Measurements from ENCODE around the gene DOK3.

Gene DOK3

GRCh38 chr5:177494346-177495195 lies 15.1 kb downstream of the DOK3 start:
- DNase-seq (ENCODE audit: low spot score), result peak; percentile 62
- in situ Hi-C loops (cut with MboI; ENCODE audit: low pct_unique_long_range_greater_than_20kb, low sequenced_read_pairs, unreplicated experiment), result no loop called here

GRCh38 chr5:177493795-177494345 lies 15.8 kb downstream of the DOK3 start:
- DNase-seq (ENCODE audit: low spot score), result no peak
- TF ChIP-seq, protein P1, sequence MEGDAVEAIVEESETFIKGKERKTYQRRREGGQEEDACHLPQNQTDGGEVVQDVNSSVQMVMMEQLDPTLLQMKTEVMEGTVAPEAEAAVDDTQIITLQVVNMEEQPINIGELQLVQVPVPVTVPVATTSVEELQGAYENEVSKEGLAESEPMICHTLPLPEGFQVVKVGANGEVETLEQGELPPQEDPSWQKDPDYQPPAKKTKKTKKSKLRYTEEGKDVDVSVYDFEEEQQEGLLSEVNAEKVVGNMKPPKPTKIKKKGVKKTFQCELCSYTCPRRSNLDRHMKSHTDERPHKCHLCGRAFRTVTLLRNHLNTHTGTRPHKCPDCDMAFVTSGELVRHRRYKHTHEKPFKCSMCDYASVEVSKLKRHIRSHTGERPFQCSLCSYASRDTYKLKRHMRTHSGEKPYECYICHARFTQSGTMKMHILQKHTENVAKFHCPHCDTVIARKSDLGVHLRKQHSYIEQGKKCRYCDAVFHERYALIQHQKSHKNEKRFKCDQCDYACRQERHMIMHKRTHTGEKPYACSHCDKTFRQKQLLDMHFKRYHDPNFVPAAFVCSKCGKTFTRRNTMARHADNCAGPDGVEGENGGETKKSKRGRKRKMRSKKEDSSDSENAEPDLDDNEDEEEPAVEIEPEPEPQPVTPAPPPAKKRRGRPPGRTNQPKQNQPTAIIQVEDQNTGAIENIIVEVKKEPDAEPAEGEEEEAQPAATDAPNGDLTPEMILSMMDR (IDR thresholded peaks at IDR 0.05; ENCODE audit: extremely low read depth, insufficient read depth, missing control alignments), result no peak
- in situ Hi-C loops (cut with MboI; ENCODE audit: low pct_unique_long_range_greater_than_20kb, low sequenced_read_pairs, unreplicated experiment), result no loop called here

More at GRCh38 chr5:177494346-177495195, 15.1 kb downstream of the DOK3 start:
- TF ChIP-seq, protein P1 (IDR thresholded peaks at IDR 0.05; ENCODE audit: extremely low read depth, insufficient read depth, missing control alignments), result no peak

DNA sequence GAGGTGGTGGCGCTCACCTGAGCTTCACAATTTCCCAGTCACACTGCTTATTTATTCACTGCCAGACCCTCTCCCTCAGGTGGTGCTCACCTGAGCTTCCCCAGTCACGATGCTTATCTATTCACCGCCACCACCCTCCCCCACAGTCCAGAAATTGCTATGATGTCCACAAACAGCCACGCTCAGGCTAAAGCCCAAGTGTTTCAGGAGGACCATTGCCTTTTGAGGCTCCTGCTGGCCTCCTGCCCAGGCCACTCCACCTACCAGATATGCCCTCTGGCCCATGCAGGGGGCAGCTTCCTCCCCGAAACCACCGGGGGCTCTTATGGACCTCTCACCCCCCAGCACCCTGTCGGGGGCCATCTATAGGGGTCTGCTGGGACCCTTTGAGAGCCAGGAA lies 16.8 kb downstream of the DOK3 start:
- in situ Hi-C loops (cut with MboI; ENCODE audit: low pct_unique_long_range_greater_than_20kb, low sequenced_read_pairs, unreplicated experiment), result no loop called here
- TF ChIP-seq, protein P1 (IDR thresholded peaks at IDR 0.05; ENCODE audit: extremely low read depth, insufficient read depth, missing control alignments), result no peak
- DNase-seq (ENCODE audit: low spot score), result peak; percentile 31

GRCh38 chr5:177491983-177492746 lies 17.5 kb downstream of the DOK3 start:
- peak; percentile 20 for DNase-seq (ENCODE audit: low spot score)
- TF ChIP-seq, protein P1 (IDR thresholded peaks at IDR 0.05; ENCODE audit: extremely low read depth, insufficient read depth, missing control alignments), result no peak
- in situ Hi-C loops (cut with MboI; ENCODE audit: low pct_unique_long_range_greater_than_20kb, low sequenced_read_pairs, unreplicated experiment), result no loop called here

- TF ChIP-seq, protein P1 (IDR thresholded peaks at IDR 0.05; ENCODE audit: extremely low read depth, insufficient read depth, missing control alignments), result peak; percentile 44
These were observed 18.1 kb downstream of the DOK3 start for GRCh38 chr5:177491429-177491945.

DNA sequence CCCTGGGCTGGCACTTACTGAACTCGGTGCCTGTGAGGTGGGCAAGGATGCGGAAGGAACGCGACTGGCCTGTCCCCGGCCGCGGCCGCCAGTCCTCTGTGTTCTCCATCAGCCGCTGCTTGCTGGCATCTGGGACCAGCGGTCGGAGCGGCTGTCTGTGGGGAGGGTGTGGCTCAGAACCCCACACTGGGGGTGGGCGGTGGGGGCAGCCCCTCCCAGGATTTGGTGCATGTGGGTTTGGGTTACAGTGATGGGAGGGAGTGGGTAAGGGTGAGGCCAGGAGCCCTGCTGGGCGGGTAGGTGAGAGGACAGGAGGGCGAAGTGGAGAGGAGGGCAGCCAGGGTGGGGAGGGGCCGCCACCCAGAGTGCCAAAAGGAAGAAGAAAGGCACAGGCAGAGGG lies 18.6 kb downstream of the DOK3 start:
- TF ChIP-seq, protein P1 (IDR thresholded peaks at IDR 0.05; ENCODE audit: extremely low read depth, insufficient read depth, missing control alignments), result no peak
- in situ Hi-C loops (cut with MboI; ENCODE audit: low pct_unique_long_range_greater_than_20kb, low sequenced_read_pairs, unreplicated experiment), result no loop called here
- peak; percentile 30 for DNase-seq (ENCODE audit: low spot score)

More at GRCh38 chr5:177491429-177491945, 18.1 kb downstream of the DOK3 start:
- in situ Hi-C loops (cut with MboI; ENCODE audit: low pct_unique_long_range_greater_than_20kb, low sequenced_read_pairs, unreplicated experiment), result no loop called here
- peak; percentile 55 for DNase-seq (ENCODE audit: low spot score)
